IMR-90 (cell line): ENCODE data around the gene CYGB.

Experiments
- CTCF ChIP-seq: conservative IDR thresholded peaks from 2 replicates; pipeline ENCODE4 v1.5.1; 2012; ENCODE audit warnings: mild to moderate bottlenecking, low read depth, low read length, improper control_type of control experiment
- RCOR1 ChIP-seq: IDR thresholded peaks from 2 replicates; pipeline ENCODE4 v1.6.1; 2012; ENCODE audit warnings: mild to moderate bottlenecking, low read length, improper control_type of control experiment; ENCODE audit not compliant: insufficient replicate concordance

DNA sequence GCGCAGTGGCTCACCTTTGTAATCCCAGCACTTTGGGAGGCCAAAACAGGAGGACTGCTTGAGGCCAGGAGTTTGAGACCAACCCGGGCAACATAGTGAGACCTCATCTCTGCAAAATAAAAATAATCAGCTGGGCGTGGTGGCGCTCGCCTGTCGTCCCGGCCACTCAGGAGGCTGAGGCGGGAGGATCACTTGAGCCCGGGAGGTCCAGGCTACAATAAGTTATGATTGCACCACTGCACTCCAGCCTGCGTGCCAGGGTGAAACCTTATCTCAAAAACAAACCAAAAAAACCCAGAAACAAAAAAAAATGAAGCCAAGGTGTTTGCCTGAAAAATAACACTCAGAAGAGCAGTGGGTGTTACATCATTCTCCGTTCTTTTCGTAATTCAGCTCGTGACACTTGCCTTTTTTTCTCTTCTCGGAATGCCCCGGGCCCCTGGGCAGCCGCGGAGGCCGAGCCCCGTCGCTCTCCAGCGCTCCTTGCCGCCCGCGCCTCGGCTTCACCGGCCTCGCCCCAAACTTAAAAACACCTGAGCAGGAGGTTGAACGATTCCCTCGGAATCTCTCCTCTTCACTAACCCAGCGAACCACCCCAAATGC is 19.4 kb upstream of the CYGB start:
- TF ChIP-seq CTCF: no peak
- TF ChIP-seq RCOR1: no peak
